ENCODE measurements around the gene M1AP.

The M1AP gene

GRCh38 chr2:74515271-74515980 lies 132.7 kb downstream of the M1AP start:
- peak overlapping the region; percentile 48 for H3K4me3 ChIP-seq (ENCODE audit: low read length)
- no peak overlapping the region for H3K27ac ChIP-seq (ENCODE audit: low read depth, low read length)
- H3K4me1 ChIP-seq (ENCODE audit: control insufficient read depth, insufficient read depth, low read length): no peaks in the 10 kb centered on the region
- H3K27me3 ChIP-seq (ENCODE audit: control insufficient read depth, insufficient read depth, low read length): peaks cover 50% of the 10 kb centered on the region
- H3K9ac ChIP-seq (ENCODE audit: low read length): no peak overlapping the region
- no peaks in the 10 kb centered on the region for H3K36me3 ChIP-seq (ENCODE audit: control insufficient read depth, insufficient read depth, low read length)

DNA sequence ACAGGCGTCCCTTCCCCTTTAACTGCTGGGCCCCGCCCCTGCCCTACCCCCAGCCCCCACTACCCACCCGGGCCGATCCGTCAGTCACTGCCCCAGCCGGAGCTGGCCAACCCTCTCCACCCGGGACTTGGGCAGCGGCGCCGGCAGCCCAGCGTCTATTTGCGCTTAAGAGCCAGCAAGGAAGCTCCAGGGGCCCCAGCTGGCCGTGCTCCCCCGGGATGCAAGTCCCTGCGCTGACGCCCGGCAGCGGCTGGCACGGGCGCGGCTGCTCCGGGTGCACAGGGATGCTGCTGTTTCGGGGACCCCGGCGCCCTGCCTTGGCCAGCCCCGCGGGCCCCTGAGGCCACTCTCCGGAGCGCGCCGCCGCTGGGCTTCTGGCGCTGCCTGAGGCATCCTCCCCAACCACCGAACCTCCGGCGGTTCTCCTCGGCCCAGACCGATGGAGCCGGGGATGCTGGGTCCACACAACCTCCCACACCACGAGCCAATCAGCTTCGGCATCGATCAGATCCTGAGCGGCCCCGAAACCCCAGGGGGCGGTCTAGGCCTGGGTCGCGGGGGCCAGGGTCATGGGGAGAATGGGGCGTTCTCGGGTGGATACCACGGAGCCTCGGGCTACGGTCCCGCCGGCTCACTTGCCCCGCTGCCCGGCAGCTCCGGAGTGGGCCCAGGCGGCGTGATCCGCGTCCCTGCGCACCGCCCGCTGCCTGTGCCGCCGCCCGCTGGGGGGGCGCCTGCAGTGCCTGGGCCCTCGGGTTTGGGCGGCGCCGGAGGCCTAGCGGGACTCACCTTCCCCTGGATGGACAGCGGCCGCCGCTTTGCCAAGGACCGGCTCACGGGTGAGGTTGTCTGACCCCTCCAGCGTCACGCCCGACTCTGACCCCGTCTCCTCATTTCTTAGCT lies 133.5 kb downstream of the M1AP start, which contains the start of gene TLX2:
Gene TLX2, plus strand, starts transcription at position 83 of the 903 bp plus-strand sequence. Its CDS starts 357 bp downstream, at position 440.
- Histone ChIP-seq H3K27me3 (ENCODE audit: control insufficient read depth, insufficient read depth, low read length) (peaks cover 45% of the 10 kb centered on the region), H3K27ac (ENCODE audit: low read depth, low read length) (no peak within 1 kb of the TSS)

DNA sequence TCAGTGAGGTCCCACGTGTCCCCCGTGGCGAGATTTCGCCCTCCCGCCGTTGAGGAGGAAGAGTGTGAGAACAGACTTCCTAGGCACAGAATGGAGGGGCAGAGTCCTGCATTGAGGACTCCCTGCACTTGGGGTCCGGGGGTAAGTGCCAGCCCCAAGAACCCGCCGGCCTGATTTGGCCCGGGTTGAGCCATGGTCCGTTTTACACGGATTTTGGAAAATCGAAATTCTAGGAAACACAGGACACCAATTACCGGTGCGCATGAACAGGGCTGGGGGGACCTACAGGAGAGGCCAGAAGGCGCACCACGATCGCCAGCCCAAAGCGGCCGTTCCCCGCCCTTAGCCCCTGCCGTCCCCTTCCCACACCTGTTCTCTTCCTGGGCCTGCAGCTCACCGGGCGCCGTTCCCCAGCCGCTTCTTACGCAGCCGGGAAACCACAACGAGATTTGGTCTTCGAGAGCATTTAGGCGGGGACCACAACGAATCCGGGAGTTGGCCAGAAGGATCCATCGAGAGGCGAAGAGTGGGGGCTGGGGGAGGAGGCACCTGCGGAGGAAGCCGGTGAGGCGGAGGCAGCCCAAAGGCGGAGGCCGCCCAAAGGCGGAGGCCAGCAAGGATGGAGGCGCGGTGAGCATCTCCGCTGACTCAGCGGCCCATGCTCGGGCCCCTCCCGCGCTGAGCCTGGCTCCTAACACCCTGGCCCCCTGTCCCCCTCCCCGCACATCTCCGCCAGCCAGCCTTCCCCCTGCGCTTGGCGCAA lies 134.3 kb downstream of the M1AP start:
- Histone ChIP-seq H3K27ac (ENCODE audit: low read depth, low read length) (no peak overlapping the region), H3K9ac (ENCODE audit: low read length) (no peak overlapping the region), H3K4me1 (ENCODE audit: control insufficient read depth, insufficient read depth, low read length) (no peaks in the 10 kb centered on the region), H3K27me3 (ENCODE audit: control insufficient read depth, insufficient read depth, low read length) (peaks cover 39% of the 10 kb centered on the region), H3K36me3 (ENCODE audit: control insufficient read depth, insufficient read depth, low read length) (no peaks in the 10 kb centered on the region), H3K4me3 (ENCODE audit: low read length) (no peak overlapping the region)

More for the DNA sequence above, 133.5 kb downstream of the M1AP start, which contains the start of gene TLX2:
- Histone ChIP-seq H3K9ac (ENCODE audit: low read length) (no peak within 1 kb of the TSS), H3K4me3 (ENCODE audit: low read length) (peak within 1 kb of the TSS; percentile 48), H3K4me1 (ENCODE audit: control insufficient read depth, insufficient read depth, low read length) (no peaks in the 10 kb centered on the region), H3K36me3 (ENCODE audit: control insufficient read depth, insufficient read depth, low read length) (no peaks in the 10 kb centered on the region)

DNA sequence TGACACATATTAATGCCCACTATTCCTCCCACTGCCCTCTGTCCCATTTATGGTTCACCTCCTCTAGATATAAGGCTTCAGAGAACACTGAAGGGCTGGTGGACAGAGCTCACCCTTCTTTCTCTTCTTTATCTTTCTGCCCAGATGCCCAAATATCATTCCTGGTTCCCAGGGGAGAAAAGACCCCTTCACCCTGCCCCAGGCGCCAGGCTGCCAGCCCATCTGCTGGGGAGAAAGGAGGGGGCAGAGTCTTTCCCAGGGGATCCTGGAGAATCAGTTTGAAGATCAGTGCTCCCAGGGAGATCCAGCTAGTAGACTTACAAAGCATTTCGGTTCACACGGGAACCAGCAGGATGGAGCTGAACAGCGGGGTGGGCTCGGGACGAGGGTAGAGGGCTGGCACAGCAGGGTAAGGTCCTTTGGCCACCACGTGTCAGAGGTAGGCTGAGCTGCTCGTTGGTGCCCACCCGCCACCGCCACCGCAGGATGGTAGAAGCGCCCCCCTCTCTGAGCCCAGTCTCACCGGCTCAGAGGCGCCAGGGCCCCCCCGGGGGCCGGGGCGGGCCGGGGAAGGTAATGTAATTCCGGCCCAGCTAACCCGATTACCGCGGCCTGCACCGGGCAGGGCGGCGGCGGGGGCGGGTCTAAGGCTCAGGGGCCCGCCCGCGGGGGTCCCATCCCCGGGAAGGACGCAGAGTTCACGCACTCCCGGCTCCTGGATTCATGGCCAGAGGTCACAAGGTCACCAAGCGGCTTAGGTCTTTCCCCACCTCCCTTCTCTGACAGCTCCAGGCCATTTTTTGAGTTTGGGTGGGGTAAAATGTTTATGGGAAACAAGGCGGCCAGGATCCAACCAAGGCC lies 135.2 kb downstream of the M1AP start:
- Histone ChIP-seq H3K4me1 (ENCODE audit: control insufficient read depth, insufficient read depth, low read length) (no peaks in the 10 kb centered on the region), H3K36me3 (ENCODE audit: control insufficient read depth, insufficient read depth, low read length) (no peaks in the 10 kb centered on the region), H3K27me3 (ENCODE audit: control insufficient read depth, insufficient read depth, low read length) (peaks cover 39% of the 10 kb centered on the region), H3K9ac (ENCODE audit: low read length) (no peak overlapping the region), H3K4me3 (ENCODE audit: low read length) (no peak overlapping the region), H3K27ac (ENCODE audit: low read depth, low read length) (no peak overlapping the region)

DNA sequence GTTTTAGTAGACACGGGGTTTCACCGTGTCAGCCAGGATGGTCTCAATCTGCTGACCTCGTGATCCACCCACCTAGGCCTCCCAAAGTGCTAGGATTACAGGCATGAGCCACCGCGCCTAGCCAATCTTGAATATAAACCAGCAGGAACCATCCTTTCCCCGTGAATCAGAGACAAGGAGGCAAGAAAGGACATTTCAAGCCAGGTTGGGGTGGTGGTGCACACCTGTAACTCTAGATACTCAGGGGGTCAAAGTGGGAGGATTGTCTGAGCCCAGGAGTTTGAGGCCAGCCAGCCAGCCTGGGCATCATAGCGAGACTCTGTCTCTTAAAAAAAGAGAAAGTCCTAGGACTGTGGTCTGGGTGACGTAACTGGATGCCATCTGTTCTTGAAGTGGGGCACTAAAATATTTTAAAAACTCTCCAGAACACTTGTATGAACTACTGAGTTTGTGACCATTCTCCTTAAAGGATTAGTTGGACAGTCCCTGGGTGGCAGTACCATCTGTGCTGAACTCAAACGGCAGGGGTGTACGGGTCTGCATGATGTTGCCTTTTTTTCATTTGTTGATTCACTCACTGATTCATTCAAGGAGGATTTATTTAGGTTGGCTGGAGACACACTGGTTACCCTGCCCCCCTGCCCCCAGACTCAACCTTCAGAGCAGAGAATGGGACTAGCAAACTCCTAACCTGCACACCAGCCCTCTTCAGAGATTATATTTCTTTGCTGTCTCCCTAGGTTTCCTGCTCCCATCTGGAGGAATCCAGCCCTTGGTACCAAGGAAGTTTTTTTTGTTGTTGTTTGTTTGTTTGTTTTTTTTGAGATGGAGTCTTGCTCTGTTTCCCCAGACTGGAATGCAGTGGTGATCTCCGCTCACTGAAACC lies 136.8 kb downstream of the M1AP start:
- Histone ChIP-seq H3K4me3 (ENCODE audit: low read length) (no peak overlapping the region), H3K27ac (ENCODE audit: low read depth, low read length) (no peak overlapping the region), H3K9ac (ENCODE audit: low read length) (no peak overlapping the region), H3K36me3 (ENCODE audit: control insufficient read depth, insufficient read depth, low read length) (no peaks in the 10 kb centered on the region), H3K4me1 (ENCODE audit: control insufficient read depth, insufficient read depth, low read length) (peaks cover 6% of the 10 kb centered on the region), H3K27me3 (ENCODE audit: control insufficient read depth, insufficient read depth, low read length) (peaks cover 34% of the 10 kb centered on the region)

- H3K4me3 ChIP-seq (ENCODE audit: low read length): no peak overlapping the region
- no peak overlapping the region for H3K9ac ChIP-seq (ENCODE audit: low read length)
- no peaks in the 10 kb centered on the region for H3K36me3 ChIP-seq (ENCODE audit: control insufficient read depth, insufficient read depth, low read length)
- peaks cover 27% of the 10 kb centered on the region for H3K27me3 ChIP-seq (ENCODE audit: control insufficient read depth, insufficient read depth, low read length)
- H3K4me1 ChIP-seq (ENCODE audit: control insufficient read depth, insufficient read depth, low read length): peaks cover 9% of the 10 kb centered on the region
- H3K27ac ChIP-seq (ENCODE audit: low read depth, low read length): no peak overlapping the region
These were observed 137.9 kb downstream of the M1AP start for GRCh38 chr2:74510272-74510671.

- peak overlapping the region; percentile 99 for H3K27ac ChIP-seq (ENCODE audit: low read depth, low read length)
- peaks cover 12% of the 10 kb centered on the region for H3K27me3 ChIP-seq (ENCODE audit: control insufficient read depth, insufficient read depth, low read length)
- H3K4me3 ChIP-seq (ENCODE audit: low read length): peak overlapping the region; percentile 89
- H3K36me3 ChIP-seq (ENCODE audit: control insufficient read depth, insufficient read depth, low read length): no peaks in the 10 kb centered on the region
- H3K4me1 ChIP-seq (ENCODE audit: control insufficient read depth, insufficient read depth, low read length): peaks cover 9% of the 10 kb centered on the region
- peak overlapping the region; percentile 27 for H3K9ac ChIP-seq (ENCODE audit: low read length)
These were observed 140.1 kb downstream of the M1AP start for GRCh38 chr2:74507926-74508520.
